HAP-1 (cell line): ENCODE measurements around the gene ATP2B2.

Experiments
- DNase-seq, 2 experiments: peaks; one replicate each; pipeline ENCODE4 v3.0.0-alpha.2; 2016 to 2020; ENCODE audit warnings: low spot score in 2 of 2
- H3K27me3 ChIP-seq: fragments of 250-450 bp; sonication (Bioruptor Pico); 2 replicates; pipeline ENCODE4 v1.5.1; 2020; ENCODE audit warnings: low read depth, mild to moderate bottlenecking, moderate library complexity
- H3K36me3 ChIP-seq: fragments of 250-450 bp; sonication (Bioruptor Pico); replicated peaks from 2 replicates; pipeline ENCODE4 v1.5.1; 2020; ENCODE audit warnings: mild to moderate bottlenecking
- H3K4me1 ChIP-seq: fragments of 250-450 bp; sonication (Bioruptor Pico); 2 replicates; pipeline ENCODE4 v1.5.1; 2020; ENCODE audit warnings: mild to moderate bottlenecking
- H3K4me3 ChIP-seq: fragments of 250-450 bp; sonication (Bioruptor Pico); 2 replicates; pipeline ENCODE4 v1.5.1; 2020; ENCODE audit warnings: mild to moderate bottlenecking, moderate library complexity
- H3K9me3 ChIP-seq: fragments of 250-450 bp; sonication (Bioruptor Pico); 2 replicates; pipeline ENCODE4 v1.5.1; 2020; ENCODE audit warnings: mild to moderate bottlenecking, moderate library complexity
- in situ Hi-C: fragments of 300-500 bp; cut with MboI; formaldehyde crosslinking; loops from 3 replicates; pipeline ENCODE4 v1.14.3; 2020; ENCODE audit warnings: low sequenced_read_pairs, inconsistent platforms, mixed read lengths

Gene ATP2B2

DNA sequence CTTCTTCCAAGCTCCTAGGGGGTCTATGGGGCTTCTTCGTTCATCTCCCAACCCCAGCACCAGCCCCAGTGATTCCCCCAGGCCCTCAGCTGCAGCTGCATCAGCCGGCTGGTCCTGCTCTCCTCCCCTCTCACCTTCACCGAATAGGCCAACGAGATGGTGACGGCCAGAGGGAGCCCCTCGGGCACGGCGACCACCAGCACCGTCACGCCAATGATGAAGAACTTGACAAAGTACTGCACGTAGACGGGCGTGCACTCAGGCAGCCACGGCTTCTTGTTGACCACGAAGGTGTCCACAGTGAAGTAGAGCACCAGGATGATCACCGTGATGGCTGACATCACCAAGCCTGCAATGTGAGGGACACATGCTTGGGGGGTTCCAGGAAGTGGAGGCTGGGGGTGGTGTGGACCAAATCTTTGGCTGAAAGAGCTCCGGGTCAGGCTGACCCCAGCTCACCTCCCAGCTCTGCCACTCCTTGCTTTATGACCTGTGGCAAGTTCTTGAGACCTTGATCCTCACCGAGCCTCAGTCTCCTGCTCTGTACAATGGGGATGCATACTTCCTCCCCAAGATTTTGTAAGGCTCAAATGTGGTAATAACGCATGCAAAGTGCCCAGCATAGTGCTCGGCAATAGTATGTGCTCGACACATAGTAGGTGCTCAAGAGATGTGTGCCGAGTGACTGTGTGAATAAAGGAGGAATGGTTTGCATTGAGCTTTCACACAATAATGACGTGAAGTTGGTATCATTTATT, 129.9 kb downstream of the ATP2B2 start:
- DNase-seq: no peak
- Histone ChIP-seq H3K9me3 (no peaks in the 10 kb centered on the region), H3K27me3 (no peaks in the 10 kb centered on the region), H3K36me3 (no peaks in the 10 kb centered on the region), H3K4me3 (no peak overlapping the region), H3K4me1 (no peaks in the 10 kb centered on the region)
- in situ Hi-C loops: no loop called here

- Histone ChIP-seq H3K27me3 (no peaks in the 10 kb centered on the region), H3K4me3 (no peak overlapping the region), H3K9me3 (no peaks in the 10 kb centered on the region), H3K36me3 (no peaks in the 10 kb centered on the region), H3K4me1 (no peaks in the 10 kb centered on the region)
- in situ Hi-C loops: no loop called here
- no peak for DNase-seq
Measured at GRCh38 chr3:10374311-10374710, 131.1 kb downstream of the ATP2B2 start.

DNA sequence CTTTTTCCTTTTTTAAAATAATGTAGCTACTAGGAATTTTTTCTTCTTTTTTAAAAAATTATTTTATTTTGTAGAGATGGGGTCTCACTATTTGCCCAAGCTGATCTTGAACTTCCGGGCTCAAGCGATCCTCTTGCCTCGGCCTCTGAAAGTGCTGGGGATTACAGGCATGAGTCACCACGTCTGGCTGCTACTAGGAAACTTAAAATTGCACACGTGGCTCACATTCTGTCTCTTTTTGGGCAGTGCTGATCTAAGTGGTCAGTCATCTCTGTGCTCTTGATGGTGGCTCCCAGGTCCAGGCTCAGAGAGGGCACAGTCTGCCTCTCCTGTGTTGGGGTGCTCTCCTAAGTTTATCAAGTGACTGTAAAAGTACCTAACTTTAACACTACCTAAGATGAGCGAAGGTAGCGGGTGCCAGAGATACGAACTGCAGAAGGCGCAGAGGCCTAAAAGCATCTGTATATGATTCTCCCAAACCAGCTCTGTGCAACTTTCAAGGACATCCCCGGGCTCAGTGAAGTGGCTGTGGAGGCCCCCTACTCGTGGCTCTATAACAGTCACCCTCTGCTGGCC, 131.6 kb downstream of the ATP2B2 start:
- Histone ChIP-seq H3K4me1 (no peaks in the 10 kb centered on the region), H3K27me3 (no peaks in the 10 kb centered on the region), H3K4me3 (no peak overlapping the region), H3K9me3 (no peaks in the 10 kb centered on the region), H3K36me3 (no peaks in the 10 kb centered on the region)
- DNase-seq: no peak
- in situ Hi-C loops: no loop called here

GRCh38 chr3:10371789-10372188, 133.6 kb downstream of the ATP2B2 start:
- in situ Hi-C loops: no loop called here
- H3K4me1 ChIP-seq: no peaks in the 10 kb centered on the region
- H3K27me3 ChIP-seq: no peaks in the 10 kb centered on the region
- H3K36me3 ChIP-seq: no peaks in the 10 kb centered on the region
- H3K4me3 ChIP-seq: no peak overlapping the region
- H3K9me3 ChIP-seq: no peaks in the 10 kb centered on the region
- DNase-seq: no peak

DNA sequence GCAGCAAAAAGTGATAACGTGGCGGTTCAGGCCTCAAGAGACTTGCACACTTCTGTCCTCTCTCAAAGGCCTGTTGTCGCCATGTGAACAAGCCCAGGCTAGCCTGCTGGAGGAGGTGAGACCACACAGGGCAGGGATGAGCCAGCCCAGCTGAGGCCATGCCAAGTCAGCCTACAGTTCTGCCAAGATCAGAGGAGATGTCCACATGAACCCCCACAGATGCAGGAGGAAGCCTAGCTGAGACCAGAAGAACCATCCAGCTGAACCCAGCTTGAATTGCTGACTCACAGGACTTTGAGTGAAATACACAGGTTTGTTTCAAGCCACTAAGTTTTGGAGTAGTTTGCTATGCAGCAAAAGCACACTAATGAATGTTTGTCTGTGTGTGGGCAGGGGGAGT, 134.2 kb downstream of the ATP2B2 start:
- in situ Hi-C loops: no loop called here
- no peak overlapping the region for H3K4me3 ChIP-seq
- no peaks in the 10 kb centered on the region for H3K4me1 ChIP-seq
- H3K27me3 ChIP-seq: no peaks in the 10 kb centered on the region
- H3K9me3 ChIP-seq: no peaks in the 10 kb centered on the region
- H3K36me3 ChIP-seq: no peaks in the 10 kb centered on the region
- DNase-seq: no peak

DNA sequence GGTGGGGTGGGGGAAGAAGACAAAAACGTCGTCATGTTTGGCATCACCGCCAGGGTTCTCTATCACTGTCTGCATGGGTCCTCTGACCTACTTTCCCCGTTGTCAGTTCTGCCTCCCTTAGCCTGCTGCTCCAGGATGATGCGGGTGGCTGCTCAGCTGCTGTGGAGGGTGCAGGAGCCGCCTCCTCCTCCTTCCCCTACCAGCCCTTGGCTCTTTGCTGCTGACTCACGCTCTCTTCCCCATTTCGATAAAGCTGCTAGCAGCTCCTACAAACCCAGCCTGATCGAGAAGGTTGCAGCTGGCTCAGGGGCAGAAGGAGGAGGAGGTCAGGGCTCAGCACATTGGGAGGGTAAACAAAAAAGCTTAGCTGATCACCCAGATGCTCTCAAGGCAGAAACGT, 135.0 kb downstream of the ATP2B2 start:
- no peaks in the 10 kb centered on the region for H3K36me3 ChIP-seq

GRCh38 chr3:10368512-10368911, 136.9 kb downstream of the ATP2B2 start:
- no peak for DNase-seq
- H3K36me3 ChIP-seq: no peaks in the 10 kb centered on the region
- H3K9me3 ChIP-seq: no peaks in the 10 kb centered on the region
- no peaks in the 10 kb centered on the region for H3K4me1 ChIP-seq
- no peaks in the 10 kb centered on the region for H3K27me3 ChIP-seq
- in situ Hi-C loops: no loop called here
- H3K4me3 ChIP-seq: no peak overlapping the region

More for the DNA sequence above, 135.0 kb downstream of the ATP2B2 start:
- Histone ChIP-seq H3K4me3 (no peak overlapping the region), H3K9me3 (no peaks in the 10 kb centered on the region), H3K4me1 (no peaks in the 10 kb centered on the region), H3K27me3 (no peaks in the 10 kb centered on the region)
- in situ Hi-C loops: no loop called here
- DNase-seq: no peak

DNA sequence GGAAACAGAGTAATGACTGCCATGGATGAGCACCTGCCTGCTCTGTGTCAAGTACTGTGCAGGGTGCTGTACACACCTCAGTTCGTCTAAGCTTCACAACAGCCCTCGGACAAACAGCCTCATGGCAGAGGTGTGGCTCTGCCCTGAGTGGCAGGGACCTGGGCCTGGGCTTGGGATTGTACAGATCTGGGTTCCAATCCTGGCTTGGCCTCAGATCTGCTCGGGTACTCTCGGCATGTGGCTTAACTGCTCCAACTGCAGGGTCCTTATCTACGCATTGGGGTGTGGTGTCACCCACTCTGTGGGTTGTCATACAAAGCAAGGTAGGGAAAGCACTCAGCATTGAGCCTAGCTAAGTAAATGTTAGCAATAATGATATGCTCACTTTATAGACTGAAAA, 137.9 kb downstream of the ATP2B2 start:
- Histone ChIP-seq H3K4me3 (no peak overlapping the region), H3K4me1 (no peaks in the 10 kb centered on the region), H3K27me3 (no peaks in the 10 kb centered on the region), H3K36me3 (no peaks in the 10 kb centered on the region), H3K9me3 (no peaks in the 10 kb centered on the region)
- in situ Hi-C loops: no loop called here
- DNase-seq: no peak

DNA sequence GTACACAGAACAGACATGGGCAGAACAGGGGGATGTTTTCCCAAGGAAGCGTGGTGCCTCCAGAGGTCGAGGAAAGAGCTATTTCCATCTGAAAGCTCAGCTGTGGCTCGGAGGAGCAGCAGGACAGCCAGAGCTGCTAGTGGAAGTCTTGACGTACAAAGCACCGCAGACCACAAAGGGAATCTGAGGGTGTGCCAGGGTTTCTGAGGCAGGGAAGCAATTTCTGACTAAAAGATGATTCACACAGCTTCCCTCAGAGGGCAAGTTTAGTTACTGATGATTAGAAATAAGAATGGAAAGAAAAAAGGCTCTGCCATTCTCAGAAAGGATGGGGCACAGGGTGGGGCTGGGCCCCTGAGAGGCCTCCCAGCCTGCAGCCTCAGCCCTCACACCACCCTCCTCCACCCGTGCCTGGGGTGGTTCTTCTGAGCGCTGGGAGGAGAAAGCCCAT, 138.7 kb downstream of the ATP2B2 start:
- Histone ChIP-seq H3K36me3 (no peaks in the 10 kb centered on the region), H3K4me3 (no peak overlapping the region), H3K9me3 (no peaks in the 10 kb centered on the region), H3K27me3 (no peaks in the 10 kb centered on the region), H3K4me1 (no peaks in the 10 kb centered on the region)
- in situ Hi-C loops: no loop called here
- DNase-seq: no peak

DNA sequence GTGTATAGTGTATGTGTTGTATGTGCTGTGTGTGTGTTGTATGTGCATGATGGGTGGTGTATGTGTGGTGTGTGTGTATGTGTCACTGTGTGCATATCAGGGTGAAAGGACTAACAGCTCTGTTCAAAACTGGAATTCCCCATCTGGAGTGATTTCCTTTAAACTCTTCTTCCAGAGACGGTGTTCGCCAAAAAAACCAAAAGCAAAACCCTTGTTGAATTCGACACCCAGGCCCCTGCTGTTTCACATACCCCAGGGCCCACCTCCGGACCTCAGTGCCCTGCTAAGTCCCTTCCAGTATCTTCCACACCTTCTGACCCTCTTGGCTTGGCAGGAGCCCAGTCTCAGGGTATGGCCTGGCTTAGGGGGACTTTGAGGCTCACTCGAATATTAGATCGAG, 139.6 kb downstream of the ATP2B2 start:
- Histone ChIP-seq H3K4me3 (no peak overlapping the region), H3K9me3 (no peaks in the 10 kb centered on the region), H3K36me3 (no peaks in the 10 kb centered on the region), H3K4me1 (no peaks in the 10 kb centered on the region), H3K27me3 (no peaks in the 10 kb centered on the region)
- DNase-seq: no peak
- in situ Hi-C loops: no loop called here

DNA sequence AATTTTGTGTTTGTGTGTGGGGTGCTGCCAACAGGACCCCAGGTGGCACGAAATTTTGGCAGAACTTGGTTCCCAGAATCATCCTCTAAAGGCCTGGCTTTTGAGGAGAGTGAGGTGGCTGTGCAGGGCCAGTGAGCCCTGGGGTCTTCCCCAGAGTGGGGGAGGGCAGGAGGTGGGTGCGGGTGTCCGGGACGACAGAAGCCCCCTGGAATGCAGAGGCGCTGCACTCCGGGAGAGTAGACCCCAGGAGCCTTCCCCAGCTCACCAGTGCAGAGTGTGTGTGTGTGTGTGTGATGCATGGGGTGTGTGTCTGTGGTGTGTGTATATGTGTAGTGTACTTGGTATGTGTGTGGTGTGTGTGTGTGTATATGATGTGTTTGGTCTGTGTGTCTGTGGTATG, 140.1 kb downstream of the ATP2B2 start:
- in situ Hi-C loops: no loop called here
- no peak for DNase-seq
- no peaks in the 10 kb centered on the region for H3K4me1 ChIP-seq
- H3K27me3 ChIP-seq: no peaks in the 10 kb centered on the region; the same call in 1 of the 2 replicates
- no peaks in the 10 kb centered on the region for H3K9me3 ChIP-seq
- no peak overlapping the region for H3K4me3 ChIP-seq
- no peaks in the 10 kb centered on the region for H3K36me3 ChIP-seq

GRCh38 chr3:10364806-10365205, 140.6 kb downstream of the ATP2B2 start:
- H3K4me1 ChIP-seq: no peaks in the 10 kb centered on the region
- in situ Hi-C loops: no loop called here

DNA sequence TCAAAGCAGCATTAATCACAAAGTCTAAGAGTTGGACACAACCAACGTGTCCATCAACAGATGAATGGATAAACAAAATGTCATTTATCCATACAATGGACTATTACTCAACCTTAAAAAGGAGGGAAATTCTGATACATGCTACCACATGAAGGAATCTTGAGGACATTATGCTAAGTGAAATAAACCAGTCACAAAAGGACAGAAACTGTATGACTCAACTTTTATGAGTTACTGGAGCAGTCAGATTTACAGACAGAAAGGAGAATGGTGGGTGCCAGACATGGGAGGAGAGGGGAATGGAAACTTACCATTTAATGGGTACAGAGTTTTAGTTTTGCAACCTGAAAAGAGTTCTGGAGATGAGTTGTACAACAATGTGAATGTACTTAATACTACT, 141.5 kb downstream of the ATP2B2 start:
- Histone ChIP-seq H3K4me3 (no peak overlapping the region), H3K27me3 (no peaks in the 10 kb centered on the region; the same call in 1 of the 2 replicates), H3K9me3 (no peaks in the 10 kb centered on the region), H3K36me3 (no peaks in the 10 kb centered on the region), H3K4me1 (no peaks in the 10 kb centered on the region)
- no peak for DNase-seq
- in situ Hi-C loops: no loop called here

More at GRCh38 chr3:10364806-10365205, 140.6 kb downstream of the ATP2B2 start:
- H3K36me3 ChIP-seq: no peaks in the 10 kb centered on the region
- DNase-seq: no peak
- no peaks in the 10 kb centered on the region; the same call in 1 of the 2 replicates for H3K27me3 ChIP-seq
- no peak overlapping the region for H3K4me3 ChIP-seq
- no peaks in the 10 kb centered on the region for H3K9me3 ChIP-seq

DNA sequence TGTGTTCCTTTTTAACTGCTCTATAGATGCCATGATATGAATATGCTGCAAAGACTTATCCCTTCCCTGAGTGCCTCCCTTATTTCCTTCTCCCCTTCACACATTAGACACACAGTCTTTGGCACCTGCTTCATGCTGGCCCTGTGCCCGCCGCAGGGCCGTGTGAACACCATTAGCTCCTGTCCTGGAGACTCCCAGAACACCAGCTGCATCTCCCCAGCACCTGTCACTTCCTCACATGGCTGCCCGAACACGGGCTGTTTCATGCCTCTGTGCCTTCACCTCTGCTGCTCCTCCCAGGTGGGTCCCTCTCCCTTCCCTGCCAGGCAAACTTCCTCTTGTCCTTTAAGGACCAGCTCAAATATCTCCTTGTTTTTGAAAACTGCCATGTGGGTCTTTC, 144.0 kb downstream of the ATP2B2 start:
- no peaks in the 10 kb centered on the region; the same call in 1 of the 2 replicates for H3K27me3 ChIP-seq
- H3K4me1 ChIP-seq: no peaks in the 10 kb centered on the region
- H3K36me3 ChIP-seq: no peaks in the 10 kb centered on the region
- in situ Hi-C loops: no loop called here
- no peak for DNase-seq
- H3K9me3 ChIP-seq: no peaks in the 10 kb centered on the region
- no peak overlapping the region for H3K4me3 ChIP-seq
